Mesodermal cell (in vitro differentiated cells): ENCODE data around the gene ADGRE1.

Experiments used
- H3K27ac ChIP-seq: 2 replicates; pipeline ENCODE4 v1.7.0; 2013; ENCODE audit warnings: mild to moderate bottlenecking, low read depth, low read length, moderate library complexity; ENCODE audit not compliant: severe bottlenecking
- H3K36me3 ChIP-seq: 2 replicates; pipeline ENCODE4 v1.7.1; 2013; ENCODE audit warnings: mild to moderate bottlenecking, low read length, moderate library complexity; ENCODE audit not compliant: control insufficient read depth, insufficient read depth
- H3K4me1 ChIP-seq: one replicate; pipeline ENCODE4 v1.7.1; 2013; ENCODE audit warnings: mild to moderate bottlenecking, low read length; ENCODE audit not compliant: insufficient read depth, control insufficient read depth, poor library complexity, severe bottlenecking
- H3K4me3 ChIP-seq: 2 replicates; pipeline ENCODE4 v1.7.0; 2013; ENCODE audit warnings: low read length, control low read depth, mild to moderate bottlenecking; ENCODE audit not compliant: insufficient read depth, poor library complexity, severe bottlenecking; ENCODE audit errors: extremely low read depth
- H3K9me3 ChIP-seq: 2 replicates; pipeline ENCODE4 v1.7.1; 2013; ENCODE audit warnings: mild to moderate bottlenecking, low read length, moderate library complexity; ENCODE audit not compliant: control insufficient read depth
- WGBS, 2 experiments: methylation state at CpG; one replicate each; pipeline ENCODE4 v1.1.5; 2013; ENCODE audit warnings: missing lambda C conversion rate in 2 of 2; ENCODE audit not compliant: insufficient coverage in 2 of 2; 5-methylcytosine and 5-hydroxymethylcytosine counted together

ADGRE1 gene

DNA sequence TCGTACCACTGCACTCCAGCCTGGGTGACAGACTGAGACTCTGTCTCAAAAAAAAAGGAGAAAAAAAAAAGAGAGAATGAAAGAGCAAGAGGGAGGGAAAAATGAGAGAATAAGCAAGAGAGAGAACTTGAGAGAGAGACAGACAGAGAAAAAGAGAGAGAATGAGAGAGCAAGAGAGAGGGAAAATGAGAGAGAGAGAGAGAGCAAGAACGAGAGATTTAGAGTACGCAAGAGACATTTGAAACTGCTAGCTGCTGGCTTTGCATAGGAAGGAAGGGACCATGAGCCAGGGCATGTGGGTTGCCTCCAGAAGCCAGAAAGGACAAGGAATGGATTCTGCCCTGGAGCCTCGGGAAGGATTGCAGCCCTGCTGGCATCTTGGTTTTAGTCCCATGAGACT lies 9.6 kb upstream of the ADGRE1 start:
- H3K4me3 ChIP-seq, result no peak overlapping the region
- WGBS, 2 experiments, result 76 to 80% methylated on average over 4 of the region's 4 CpGs
- H3K9me3 ChIP-seq, result peaks cover 33% of the 10 kb centered on the region
- no peaks in the 10 kb centered on the region for H3K36me3 ChIP-seq
- no peaks in the 10 kb centered on the region for H3K4me1 ChIP-seq
- no peak overlapping the region for H3K27ac ChIP-seq

DNA sequence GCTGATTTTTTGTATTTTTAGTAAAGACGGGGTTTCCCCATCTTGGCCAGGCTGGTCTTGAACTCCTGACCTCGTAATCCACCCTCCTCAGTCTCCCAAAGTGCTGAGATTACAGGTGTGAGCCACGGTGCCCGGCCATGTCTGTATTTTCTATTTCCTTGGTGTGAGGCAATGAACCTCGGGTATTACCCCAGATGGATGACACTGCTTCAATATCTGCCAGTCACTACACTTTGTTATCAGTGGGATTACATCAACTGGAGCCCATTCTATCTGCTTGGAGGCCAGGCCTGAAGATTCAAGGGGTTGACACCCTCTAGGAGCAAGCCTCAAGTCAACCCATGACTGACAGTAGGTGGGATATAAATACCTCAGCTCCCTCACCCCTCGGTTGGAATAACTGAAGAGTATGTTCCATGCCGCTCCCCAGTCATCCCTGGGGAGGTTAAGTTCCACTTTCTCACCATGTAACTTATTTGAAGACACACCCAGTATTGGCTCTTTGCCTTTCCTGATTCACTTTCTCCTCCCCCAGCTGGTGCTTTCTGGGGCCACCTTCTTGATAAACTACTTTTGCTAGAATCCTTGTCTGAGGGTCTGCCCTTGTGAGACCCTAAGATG lies 992 bp upstream of the ADGRE1 start:
- H3K9me3 ChIP-seq, result peaks cover 52% of the 10 kb centered on the region
- WGBS, 2 experiments, result 66 to 69% methylated on average over 4 to 6 of the region's 7 CpGs

DNA sequence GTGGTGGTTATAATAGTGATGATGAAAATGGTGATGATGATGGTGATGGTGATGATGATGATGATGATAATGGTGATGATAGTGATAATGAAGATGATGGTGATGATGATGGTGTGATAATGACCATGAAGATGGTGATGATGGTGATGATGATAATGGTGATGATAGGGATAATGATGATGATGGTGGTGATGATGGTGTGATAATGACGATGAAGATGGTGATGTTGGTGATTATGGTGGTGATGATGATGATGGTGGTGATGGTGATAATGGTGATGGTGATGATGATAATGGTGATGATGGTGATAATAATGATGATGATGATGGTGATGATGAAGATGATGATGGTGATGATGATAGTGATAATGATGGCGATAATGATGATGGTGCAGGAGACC lies 1.6 kb downstream of the ADGRE1 start:
- H3K36me3 ChIP-seq, result no peaks in the 10 kb centered on the region
- WGBS, 2 experiments, result 71 to 75% methylated on average over 2 of the region's 2 CpGs
- no peaks in the 10 kb centered on the region for H3K4me1 ChIP-seq
- no peak overlapping the region for H3K27ac ChIP-seq
- H3K9me3 ChIP-seq, result peaks cover 57% of the 10 kb centered on the region
- no peak overlapping the region for H3K4me3 ChIP-seq

More for the DNA sequence above, 992 bp upstream of the ADGRE1 start:
- no peaks in the 10 kb centered on the region for H3K36me3 ChIP-seq
- no peaks in the 10 kb centered on the region for H3K4me1 ChIP-seq
- no peak overlapping the region for H3K27ac ChIP-seq
- no peak overlapping the region for H3K4me3 ChIP-seq

DNA sequence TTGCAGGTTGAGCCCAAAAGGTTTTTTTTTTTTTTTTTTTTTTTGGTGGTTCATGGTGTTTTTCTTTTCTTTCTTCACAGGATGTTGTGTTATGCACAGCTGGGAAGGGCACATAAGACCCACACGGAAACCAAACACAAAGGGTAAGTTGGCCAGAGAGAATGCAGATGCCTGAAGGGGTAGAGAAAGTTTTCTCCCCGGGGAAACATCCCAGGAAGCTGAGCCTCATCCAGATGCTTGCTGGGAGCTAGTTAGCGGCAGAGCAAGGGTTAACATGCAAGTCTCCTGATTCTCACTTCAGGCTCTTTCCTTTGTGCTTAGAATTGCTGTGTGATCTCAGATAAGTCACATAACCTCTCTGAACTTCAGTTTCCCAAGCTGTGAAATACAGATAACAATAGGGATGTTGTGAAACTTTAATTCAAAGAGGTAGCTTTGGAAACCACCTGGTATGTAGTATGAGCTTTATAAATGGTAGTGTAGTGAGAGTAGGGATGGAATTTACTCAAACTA lies 3.1 kb downstream of the ADGRE1 start:
- Histone ChIP-seq H3K27ac (no peak overlapping the region), H3K36me3 (no peaks in the 10 kb centered on the region), H3K4me1 (no peaks in the 10 kb centered on the region), H3K4me3 (no peak overlapping the region), H3K9me3 (peaks cover 65% of the 10 kb centered on the region)
- 33 to 56% methylated on average over 2 of the region's 3 CpGs for WGBS, 2 experiments

DNA sequence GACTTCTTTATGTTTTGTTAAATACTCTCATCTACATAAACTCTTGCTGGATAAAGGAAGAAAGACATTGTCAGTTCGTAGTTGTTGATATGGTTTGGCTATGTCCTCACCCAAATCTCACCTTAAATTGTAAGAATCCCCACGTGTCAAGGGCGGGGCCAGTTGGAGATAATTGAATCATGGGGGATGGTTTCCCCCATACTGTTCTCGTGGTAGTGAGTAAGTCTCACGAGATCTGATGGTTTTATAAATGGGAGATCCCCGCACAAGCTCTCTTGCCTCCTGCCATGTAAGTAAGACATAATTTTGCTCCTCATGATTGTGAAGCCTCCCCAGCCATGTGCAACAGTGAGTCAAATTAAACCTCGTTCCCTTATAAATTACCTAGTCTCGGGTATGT lies 3.6 kb downstream of the ADGRE1 start:
- H3K9me3 ChIP-seq, result peaks cover 70% of the 10 kb centered on the region
- H3K4me3 ChIP-seq, result no peak overlapping the region
- no peak overlapping the region for H3K27ac ChIP-seq
- H3K36me3 ChIP-seq, result no peaks in the 10 kb centered on the region
- 60 to 64% methylated on average over 2 to 4 of the region's 8 CpGs for WGBS, 2 experiments
- no peaks in the 10 kb centered on the region for H3K4me1 ChIP-seq

DNA sequence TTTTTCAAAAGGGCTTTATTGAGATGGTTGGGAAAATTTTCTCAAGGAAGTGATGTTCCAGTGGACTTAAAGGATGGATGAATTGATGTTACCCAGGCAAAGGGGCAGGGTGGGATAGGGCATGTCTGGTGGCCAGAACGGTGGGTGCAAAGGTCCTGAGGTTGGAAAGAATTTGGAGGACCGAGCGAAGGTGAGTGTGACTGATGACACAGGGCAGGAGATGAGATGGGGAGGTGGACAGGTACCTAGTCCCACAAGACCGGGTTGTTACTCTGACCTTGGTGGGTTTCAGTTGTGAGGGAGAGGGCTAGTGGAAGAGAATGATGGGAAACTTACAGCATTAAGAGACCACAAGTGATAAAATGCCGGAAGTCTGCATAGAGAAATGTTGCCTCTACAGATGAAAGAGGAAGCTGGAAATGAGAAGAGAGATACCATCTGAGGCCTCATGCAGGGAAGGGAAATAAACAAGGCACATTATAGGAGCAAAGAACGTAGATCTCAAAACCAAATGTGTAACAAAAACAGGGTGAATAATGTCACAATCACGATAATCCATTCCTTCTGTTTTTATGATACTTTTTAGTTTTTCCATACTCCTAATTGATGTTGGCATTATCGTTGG lies 4.5 kb downstream of the ADGRE1 start:
- no peak overlapping the region for H3K4me3 ChIP-seq
- WGBS, 2 experiments, result 64 to 74% methylated on average over 5 to 7 of the region's 8 CpGs

DNA sequence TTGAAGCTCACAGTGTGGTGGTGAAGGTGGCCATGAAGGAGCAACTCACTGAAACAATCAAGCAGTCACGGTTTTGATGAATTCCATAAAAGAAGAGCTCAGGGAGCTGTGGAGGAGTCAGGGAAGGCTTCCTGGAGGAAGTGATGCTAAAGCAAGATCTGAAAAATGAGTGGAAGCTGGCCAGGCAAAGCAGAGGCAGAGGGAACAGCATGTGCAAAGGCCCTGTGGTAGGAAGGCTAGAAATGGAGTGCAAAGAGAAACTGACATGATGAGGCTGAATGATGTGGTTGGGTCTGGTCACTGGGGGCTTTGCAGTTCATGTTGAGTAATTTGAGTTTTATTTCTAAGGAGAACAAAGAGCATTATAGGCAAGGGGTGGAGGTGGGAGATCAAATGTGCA lies 6.9 kb downstream of the ADGRE1 start:
- H3K4me1 ChIP-seq, result no peaks in the 10 kb centered on the region
- 50% methylated on average over 1 of the region's 1 CpG; no CpG with 5 or more reads in 1 of the 2 experiments for WGBS, 2 experiments
- peaks cover 57% of the 10 kb centered on the region for H3K9me3 ChIP-seq
- H3K4me3 ChIP-seq, result no peak overlapping the region
- H3K36me3 ChIP-seq, result no peaks in the 10 kb centered on the region
- no peak overlapping the region for H3K27ac ChIP-seq

More for the DNA sequence above, 4.5 kb downstream of the ADGRE1 start:
- H3K4me1 ChIP-seq, result no peaks in the 10 kb centered on the region
- H3K9me3 ChIP-seq, result peaks cover 74% of the 10 kb centered on the region
- H3K27ac ChIP-seq, result no peak overlapping the region
- no peaks in the 10 kb centered on the region for H3K36me3 ChIP-seq

DNA sequence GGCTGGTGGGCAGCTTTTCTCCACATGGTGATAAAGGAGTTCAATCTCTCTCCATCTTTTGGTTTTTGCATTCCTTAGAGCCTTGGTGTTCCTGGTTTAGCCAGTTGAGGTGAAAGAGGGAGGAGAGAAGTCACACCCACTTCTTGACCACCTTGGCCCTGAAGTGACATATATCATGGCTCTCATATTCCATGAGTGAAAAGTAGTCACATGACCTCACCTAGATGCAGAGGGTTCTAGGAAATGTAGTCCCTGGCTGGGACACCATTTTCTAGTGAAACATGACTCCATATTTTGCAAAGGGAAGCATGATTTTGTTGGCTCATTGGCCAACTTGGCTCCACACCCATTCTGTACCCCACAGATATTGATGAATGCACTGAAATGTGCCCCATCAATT lies 16.1 kb downstream of the ADGRE1 start:
- no peaks in the 10 kb centered on the region for H3K36me3 ChIP-seq
- no peaks in the 10 kb centered on the region for H3K4me1 ChIP-seq
- H3K4me3 ChIP-seq, result no peak overlapping the region
- peaks cover 47% of the 10 kb centered on the region for H3K9me3 ChIP-seq
- no peak overlapping the region for H3K27ac ChIP-seq

DNA sequence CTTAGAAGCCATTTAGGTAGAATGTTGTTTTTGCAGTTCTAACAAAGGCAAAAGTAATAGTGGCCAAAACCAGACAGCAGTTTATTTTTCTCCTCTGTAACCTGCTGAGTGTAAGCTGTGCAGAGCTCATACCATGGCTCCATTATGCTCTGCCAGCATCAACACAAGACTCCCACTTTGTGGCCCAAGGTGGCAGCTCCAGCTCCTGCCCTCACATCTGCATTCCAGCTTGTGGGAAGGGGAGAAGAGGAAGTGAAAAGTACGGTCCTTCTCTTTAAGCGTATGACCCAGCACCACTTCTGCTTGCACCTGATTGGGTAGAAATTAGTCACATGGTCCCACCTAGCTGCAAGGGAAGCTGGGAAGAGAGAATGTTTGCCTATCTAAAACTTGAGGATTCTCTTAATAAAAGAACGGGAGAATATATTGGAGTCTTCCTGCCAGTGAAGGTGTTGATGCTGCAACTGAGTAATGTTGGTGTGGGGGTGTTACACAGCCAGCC lies 19.2 kb downstream of the ADGRE1 start:
- H3K4me1 ChIP-seq, result no peaks in the 10 kb centered on the region
- H3K36me3 ChIP-seq, result no peaks in the 10 kb centered on the region
- H3K9me3 ChIP-seq, result peaks cover 44% of the 10 kb centered on the region
- 69 to 83% methylated on average over 2 to 3 of the region's 3 CpGs for WGBS, 2 experiments
- no peak overlapping the region for H3K27ac ChIP-seq
- H3K4me3 ChIP-seq, result no peak overlapping the region

DNA sequence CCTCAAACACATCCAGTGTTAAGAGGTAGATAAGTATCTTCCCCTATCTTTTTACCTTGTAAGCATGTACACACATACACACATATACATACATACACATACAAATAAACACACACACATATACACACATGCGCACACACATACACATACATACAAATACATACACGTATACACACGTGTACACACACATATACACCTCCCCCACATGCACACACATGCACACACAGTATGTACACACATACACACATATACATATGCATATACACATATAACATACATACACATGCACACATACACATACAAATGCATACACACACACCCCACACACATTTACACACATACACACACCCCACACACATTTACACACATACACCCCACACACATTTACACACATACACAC lies 24.1 kb downstream of the ADGRE1 start:
- 32 to 33% methylated on average over 3 of the region's 3 CpGs for WGBS, 2 experiments
- Histone ChIP-seq H3K9me3 (peaks cover 48% of the 10 kb centered on the region), H3K4me1 (no peaks in the 10 kb centered on the region), H3K36me3 (no peaks in the 10 kb centered on the region), H3K4me3 (no peak overlapping the region), H3K27ac (no peak overlapping the region)

DNA sequence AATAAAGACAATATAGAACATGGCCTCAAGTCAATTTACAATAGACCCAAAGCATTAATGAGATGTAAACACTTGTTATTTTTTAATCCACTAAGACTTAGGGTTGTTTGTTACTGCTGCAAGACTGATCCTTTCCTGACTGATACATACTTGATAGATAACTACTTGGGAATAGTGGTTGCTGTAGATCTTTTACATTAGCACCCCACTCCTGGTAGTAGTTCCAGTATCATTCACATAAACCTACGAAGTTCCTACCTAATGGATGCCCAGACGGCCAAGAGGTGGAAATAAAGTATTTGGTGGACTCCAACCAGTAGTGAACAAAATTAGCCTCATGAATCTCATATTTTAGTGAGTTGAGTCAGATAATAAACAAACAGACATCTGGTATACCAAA lies 26.9 kb downstream of the ADGRE1 start:
- Histone ChIP-seq H3K4me3 (no peak overlapping the region), H3K27ac (no peak overlapping the region), H3K36me3 (no peaks in the 10 kb centered on the region), H3K4me1 (no peaks in the 10 kb centered on the region), H3K9me3 (peaks cover 45% of the 10 kb centered on the region)
- no CpG with 5 or more reads among the region's 2 CpGs for WGBS, 2 experiments
